Upper lobe of left lung (tissue), 6 donors: ENCODE results near the gene TRPM8. TPM values are rescaled to one million over a fixed set of nuclear protein-coding genes. Genes with fewer than 3 reads are reported as not detected.
A peak's percentile ranks its signal among the peaks of the same experiment; 100 is the strongest.

Source experiments
- ATAC-seq, 2 donors: fragments of 200-7000 bp; cut with Tn5 transposase; one replicate each; pipeline ENCODE4 v1.9.1; 2022; ENCODE audit warnings: mild to moderate bottlenecking in 2 of 2, moderate library complexity in 2 of 2; ENCODE audit not compliant: low FRiP score in 2 of 2
- DNase-seq, 2 donors: peaks; one replicate each; pipeline ENCODE4 v3.0.0-alpha.2; 2019 to 2020
- H3K27ac ChIP-seq, 4 donors: fragments of 200-600 bp; sonication (generic); one replicate each; pipeline ENCODE4 v1.5.1; 2016 to 2019
- H3K27me3 ChIP-seq, 4 donors: fragments of 200-600 bp; sonication (generic); one replicate each; pipeline ENCODE4 v1.5.1; 2017 to 2019
- H3K36me3 ChIP-seq, 4 donors: fragments of 200-600 bp; sonication (generic); one replicate each; pipeline ENCODE4 v1.5.1; 2016 to 2019
- H3K4me1 ChIP-seq, 4 donors: fragments of 200-600 bp; sonication (generic); one replicate each; pipeline ENCODE4 v1.5.1; 2018 to 2019
- H3K4me3 ChIP-seq, 4 donors: fragments of 200-600 bp; sonication (generic); one replicate each; pipeline ENCODE4 v1.5.1; 2017 to 2019; ENCODE audit warnings: mild to moderate bottlenecking in 2 of 4, moderate library complexity in 1 of 4
- H3K9me3 ChIP-seq, 4 donors: fragments of 200-600 bp; sonication (generic); one replicate each; pipeline ENCODE4 v1.5.1; 2018 to 2019
- EP300 ChIP-seq, 4 donors: sonication (generic); formaldehyde crosslinking; IDR thresholded peaks; one replicate each; pipeline ENCODE4 v1.5.1; 2017; ENCODE audit warnings: antibody characterized with exemption in 4 of 4, control low read depth in 2 of 4
- POLR2A ChIP-seq, 4 donors: fragments of 450-650 bp; IDR thresholded peaks; one replicate each; pipeline ENCODE4 v1.5.1; 2016 to 2017; ENCODE audit warnings: antibody characterized with exemption in 4 of 4, mild to moderate bottlenecking in 2 of 4
- POLR2AphosphoS5 ChIP-seq, 2 donors: sonication (generic); formaldehyde crosslinking; IDR thresholded peaks; one replicate each; pipeline ENCODE4 v1.5.1; 2017; ENCODE audit warnings: antibody characterized with exemption in 2 of 2
- WGBS, 2 donors: methylation state at CpG; one replicate each; pipeline ENCODE4 v1.1.5; 2017 to 2018; 5-methylcytosine and 5-hydroxymethylcytosine counted together
- total RNA-seq, 6 donors: library from RNA; depleted of rRNA in 4 of 6; stranded (reverse); fragments of >200 nt in 4 of 6; gene quantifications; one replicate each; pipeline versions ENCODE4 v1.1.0 to v1.2.1, GENCODE V29; 2016 to 2021
- TF ChIP-seq, protein P1 (sequence below), 6 experiments: fragments of 450-650 bp in 4 of 6; fragments of 200-600 bp in 2 of 6; sonication (generic) in 2 of 6; IDR thresholded peaks; one replicate each; pipeline ENCODE4 v1.5.1; 2016 to 2019; ENCODE audit warnings: antibody characterized with exemption in 6 of 6
- donor health status: DM: no; HTN: no; CAD: no; lungs with moderate emphysema.
- donor health status: DM: no; HTN: yes; CAD: no; lungs with severe emphysema.

TRPM8 gene
- total RNA-seq, 6 donors from 2014 or later = 0.17 to 0.30 TPM; not detected in 4

DNA sequence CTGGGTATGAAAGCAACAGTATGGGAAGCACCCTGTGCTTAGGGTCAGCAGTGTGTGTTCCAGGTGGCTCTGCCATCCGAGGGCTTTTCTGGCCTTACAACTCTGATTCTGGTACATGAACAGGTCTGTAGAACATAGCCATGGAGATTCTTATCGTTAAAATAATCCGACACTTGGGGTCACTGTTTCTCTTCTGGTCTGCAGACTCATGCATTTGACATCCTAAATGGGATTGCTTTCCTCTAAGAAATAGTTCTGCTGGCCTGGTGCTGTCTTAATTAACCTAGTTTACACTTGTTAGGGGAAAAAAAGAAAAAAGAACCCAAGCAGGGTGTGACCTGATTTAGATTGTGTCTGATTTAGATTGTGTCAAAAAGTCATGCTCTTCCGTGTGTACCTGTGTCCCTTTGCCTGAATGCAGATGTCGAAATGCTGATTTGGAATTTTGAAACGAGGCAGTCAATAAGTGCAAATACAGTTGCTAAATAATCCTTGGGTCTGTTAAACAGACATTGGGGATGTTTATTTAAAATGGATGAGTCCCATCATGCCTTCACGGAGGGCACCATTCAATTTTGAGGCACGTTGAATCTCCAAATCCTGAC lies 59.6 kb downstream of the TRPM8 start:
- Histone ChIP-seq H3K9me3 (no peaks in the 10 kb centered on the region), H3K4me1 (no peaks in the 10 kb centered on the region), H3K4me3 (no peak overlapping the region), H3K27ac (no peak overlapping the region), H3K36me3 (no peaks in the 10 kb centered on the region), H3K27me3 (no peaks in the 10 kb centered on the region)
- DNase-seq (no peak), ATAC-seq (peak in 1 of 2 donors; percentile 53)
- TF ChIP-seq, protein P1, sequence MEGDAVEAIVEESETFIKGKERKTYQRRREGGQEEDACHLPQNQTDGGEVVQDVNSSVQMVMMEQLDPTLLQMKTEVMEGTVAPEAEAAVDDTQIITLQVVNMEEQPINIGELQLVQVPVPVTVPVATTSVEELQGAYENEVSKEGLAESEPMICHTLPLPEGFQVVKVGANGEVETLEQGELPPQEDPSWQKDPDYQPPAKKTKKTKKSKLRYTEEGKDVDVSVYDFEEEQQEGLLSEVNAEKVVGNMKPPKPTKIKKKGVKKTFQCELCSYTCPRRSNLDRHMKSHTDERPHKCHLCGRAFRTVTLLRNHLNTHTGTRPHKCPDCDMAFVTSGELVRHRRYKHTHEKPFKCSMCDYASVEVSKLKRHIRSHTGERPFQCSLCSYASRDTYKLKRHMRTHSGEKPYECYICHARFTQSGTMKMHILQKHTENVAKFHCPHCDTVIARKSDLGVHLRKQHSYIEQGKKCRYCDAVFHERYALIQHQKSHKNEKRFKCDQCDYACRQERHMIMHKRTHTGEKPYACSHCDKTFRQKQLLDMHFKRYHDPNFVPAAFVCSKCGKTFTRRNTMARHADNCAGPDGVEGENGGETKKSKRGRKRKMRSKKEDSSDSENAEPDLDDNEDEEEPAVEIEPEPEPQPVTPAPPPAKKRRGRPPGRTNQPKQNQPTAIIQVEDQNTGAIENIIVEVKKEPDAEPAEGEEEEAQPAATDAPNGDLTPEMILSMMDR (IDR thresholded peaks at IDR 0.05) = peak in 4 of 6 experiments; percentile 7 to 59 (median 43)
- TF ChIP-seq EP300 (IDR thresholded peaks at IDR 0.05) (no peak), POLR2A (IDR thresholded peaks at IDR 0.05) (no peak), POLR2AphosphoS5 (IDR thresholded peaks at IDR 0.05) (no peak)
- 38% methylated on average over 8 of the region's 8 CpGs for WGBS, 2 donors

DNA sequence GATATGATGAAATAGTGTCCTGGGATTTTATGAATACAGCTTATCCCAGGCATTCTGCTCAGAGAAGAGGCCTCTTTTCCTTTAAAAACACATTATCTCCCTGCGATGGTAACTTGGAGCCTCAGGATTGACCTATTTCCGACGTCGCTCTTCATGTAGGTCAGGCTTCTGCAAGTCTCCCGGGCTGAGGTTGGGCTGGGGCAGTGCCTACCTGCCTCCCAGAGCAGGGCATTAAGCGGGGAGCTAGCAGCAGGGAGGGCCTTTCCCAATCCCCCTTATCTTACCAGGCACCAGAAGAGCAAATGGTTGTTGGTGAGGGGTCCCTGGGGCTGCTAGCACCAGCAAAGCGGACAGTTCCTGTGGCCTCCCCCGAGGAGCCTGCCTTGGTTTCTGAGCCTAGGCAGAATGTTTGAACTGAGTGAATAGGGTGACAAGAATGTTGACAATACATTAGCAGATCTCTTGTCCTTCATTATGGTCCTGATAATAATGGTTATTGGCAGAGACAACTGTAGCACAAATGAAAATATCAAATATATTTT lies 60.2 kb downstream of the TRPM8 start:
- Histone ChIP-seq H3K36me3 (no peaks in the 10 kb centered on the region), H3K4me3 (no peak overlapping the region), H3K9me3 (no peaks in the 10 kb centered on the region), H3K27me3 (no peaks in the 10 kb centered on the region), H3K4me1 (no peaks in the 10 kb centered on the region), H3K27ac (no peak overlapping the region)
- no peak for DNase-seq
- TF ChIP-seq POLR2AphosphoS5 (IDR thresholded peaks at IDR 0.05) (no peak), POLR2A (IDR thresholded peaks at IDR 0.05) (no peak), EP300 (IDR thresholded peaks at IDR 0.05) (no peak)
- TF ChIP-seq, protein P1 (IDR thresholded peaks at IDR 0.05) = no peak
- no peak for ATAC-seq
- 59 to 66% methylated on average over 6 to 8 of the region's 8 CpGs for WGBS, 2 donors

DNA sequence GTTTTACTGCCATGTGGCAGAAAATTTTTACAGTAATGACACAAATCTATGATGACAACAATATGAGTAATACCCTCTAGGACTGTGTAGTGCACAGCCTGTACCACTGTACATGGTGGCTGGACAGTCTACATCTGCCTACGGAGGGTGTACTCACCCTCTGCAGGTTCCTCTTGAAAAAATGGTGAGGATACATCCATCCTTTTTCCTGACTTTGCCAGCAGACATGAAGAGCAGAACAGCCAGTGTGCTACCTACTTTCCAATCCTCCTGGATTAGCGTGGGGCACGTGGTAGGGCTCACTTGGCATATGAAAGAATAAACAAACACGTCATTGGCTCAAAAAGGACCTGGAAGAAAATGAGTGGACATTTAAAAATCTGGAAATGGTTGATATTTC lies 62.6 kb downstream of the TRPM8 start:
- H3K4me3 ChIP-seq = no peak overlapping the region
- TF ChIP-seq POLR2AphosphoS5 (IDR thresholded peaks at IDR 0.05) (no peak), EP300 (IDR thresholded peaks at IDR 0.05) (no peak), POLR2A (IDR thresholded peaks at IDR 0.05) (no peak)
- TF ChIP-seq, protein P1 (IDR thresholded peaks at IDR 0.05) = no peak
- ATAC-seq (no peak), DNase-seq (no peak)
- 63 to 64% methylated on average over 4 of the region's 4 CpGs for WGBS, 2 donors
- H3K27ac ChIP-seq = no peak overlapping the region
- H3K4me1 ChIP-seq = no peaks in the 10 kb centered on the region
- H3K9me3 ChIP-seq = no peaks in the 10 kb centered on the region
- no peaks in the 10 kb centered on the region for H3K36me3 ChIP-seq
- no peaks in the 10 kb centered on the region for H3K27me3 ChIP-seq

DNA sequence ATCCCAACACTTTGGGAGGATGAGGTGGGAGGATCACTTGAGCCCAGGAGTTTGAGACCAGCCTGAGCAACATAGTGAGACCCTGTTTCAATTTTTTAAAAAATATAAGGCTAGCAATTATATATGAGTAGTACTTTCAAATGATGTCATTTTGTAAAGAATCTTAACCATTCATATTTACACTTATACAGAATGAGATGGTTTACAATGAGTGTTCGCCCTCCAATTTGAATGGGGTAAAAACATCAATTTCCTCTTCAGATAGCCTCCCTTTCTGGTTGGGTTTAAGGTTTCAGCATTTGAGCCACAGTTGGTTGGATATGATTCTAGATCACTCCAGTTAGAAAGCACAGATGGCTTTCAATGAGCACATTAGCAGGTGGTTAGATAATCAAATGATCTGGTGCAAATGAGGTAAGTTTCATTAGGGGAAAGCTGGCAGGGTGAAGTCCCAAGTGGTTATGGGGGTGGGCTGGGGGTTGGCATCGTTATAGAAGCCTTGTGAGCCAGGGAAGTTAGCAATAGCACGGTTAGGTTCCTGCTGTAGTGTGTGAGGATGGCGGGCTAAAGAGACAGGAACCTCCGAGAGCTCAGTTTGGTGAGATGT lies 63.9 kb downstream of the TRPM8 start:
- WGBS, 2 donors = 85 to 88% methylated on average over 5 of the region's 5 CpGs
- Histone ChIP-seq H3K9me3 (no peaks in the 10 kb centered on the region), H3K4me3 (no peak overlapping the region), H3K27ac (no peak overlapping the region), H3K27me3 (no peaks in the 10 kb centered on the region), H3K36me3 (no peaks in the 10 kb centered on the region), H3K4me1 (no peaks in the 10 kb centered on the region)
- ATAC-seq (no peak), DNase-seq (no peak)
- TF ChIP-seq EP300 (IDR thresholded peaks at IDR 0.05) (no peak), POLR2AphosphoS5 (IDR thresholded peaks at IDR 0.05) (no peak), POLR2A (IDR thresholded peaks at IDR 0.05) (no peak)
- TF ChIP-seq, protein P1 (IDR thresholded peaks at IDR 0.05) = no peak
